ENCODE results near the gene RAB31. TPM values are rescaled to one million over a fixed set of nuclear protein-coding genes. Genes with fewer than 3 reads are reported as not detected.

RAB31 gene
- polyA plus RNA-seq, 1 donor (not counting 4 experiments of a cell fraction or from before 2014, with no cell fraction given), result 47.0 TPM

GRCh38 chr18:9726175-9726574 lies 18.1 kb downstream of the RAB31 start:
- no peak overlapping the region for H2AFZ ChIP-seq (ENCODE audit: control insufficient read depth, low read length)
- dilution Hi-C loops (cut with MboI; ENCODE audit: extremely low pct_ligation_motif_present, low sequenced_read_pairs), result no loop called here
- H3K4me3 ChIP-seq (ENCODE audit: control insufficient read depth in 2 of 3, extremely low read depth in 1 of 3, insufficient read depth in 2 of 3, low read depth in 1 of 3, low read length in 3 of 3), result no peak overlapping the region
- H3K4me1 ChIP-seq (ENCODE audit: control insufficient read depth, extremely low read depth, insufficient read depth, low read length), result peaks cover 14% of the 10 kb centered on the region
- peaks cover 0 to 5% of the 10 kb centered on the region in 2 experiments for H3K36me3 ChIP-seq (ENCODE audit: control insufficient read depth in 2 of 2, extremely low read depth in 1 of 2, insufficient read depth in 2 of 2, low read length in 2 of 2)
- H3K9me1 ChIP-seq (ENCODE audit: control insufficient read depth, extremely low read depth, insufficient read depth, low read length), result no peaks in the 10 kb centered on the region
- DNase-seq (ENCODE audit: low read depth, low spot score), result no peak
- no peaks in the 10 kb centered on the region for H3K9me3 ChIP-seq (ENCODE audit: control insufficient read depth, low read depth, low read length)
- H3K27ac ChIP-seq (ENCODE audit: control insufficient read depth, insufficient read depth, low read length), result no peak overlapping the region
- no peak for FAIRE-seq
- H3K79me2 ChIP-seq (ENCODE audit: control insufficient read depth, insufficient read depth, low read length), result peaks cover 21% of the 10 kb centered on the region
- TF ChIP-seq CTCF (optimal IDR thresholded peaks at IDR 0.05 in 1 of 3, IDR thresholded peaks at IDR 0.05 in 1 of 3, conservative IDR thresholded peaks at IDR 0.05 in 1 of 3; ENCODE audit: extremely low read depth in 1 of 3, insufficient read depth in 2 of 3, low read length in 3 of 3), result no peak
- no peak overlapping the region for H3K9ac ChIP-seq (ENCODE audit: control insufficient read depth, extremely low read depth, insufficient read depth, low read length)
- no peak overlapping the region for H3K4me2 ChIP-seq (ENCODE audit: control insufficient read depth, extremely low read depth, insufficient read depth, low read depth, low read length)
- H3K27me3 ChIP-seq (ENCODE audit: control insufficient read depth, extremely low read depth, insufficient read depth, low read length), result no peaks in the 10 kb centered on the region
- no peaks in the 10 kb centered on the region for H4K20me1 ChIP-seq (ENCODE audit: control insufficient read depth, extremely low read depth, insufficient read depth, low read length)

GRCh38 chr18:9726936-9727335 lies 18.8 kb downstream of the RAB31 start:
- FAIRE-seq (no peak), DNase-seq (ENCODE audit: low read depth, low spot score) (no peak)
- TF ChIP-seq EZH2 (IDR thresholded peaks at IDR 0.05; ENCODE audit: low read length) (no peak), CTCF (optimal IDR thresholded peaks at IDR 0.05 in 1 of 3, IDR thresholded peaks at IDR 0.05 in 1 of 3, conservative IDR thresholded peaks at IDR 0.05 in 1 of 3; ENCODE audit: extremely low read depth in 1 of 3, insufficient read depth in 2 of 3, low read length in 3 of 3) (no peak)
- Histone ChIP-seq H3K9me3 (ENCODE audit: control insufficient read depth, low read depth, low read length) (no peaks in the 10 kb centered on the region), H3K27me3 (ENCODE audit: control insufficient read depth, extremely low read depth, insufficient read depth, low read length) (no peaks in the 10 kb centered on the region), H3K36me3 (ENCODE audit: control insufficient read depth in 2 of 2, extremely low read depth in 1 of 2, insufficient read depth in 2 of 2, low read length in 2 of 2) (peaks cover under 1 to 5% of the 10 kb centered on the region in 2 experiments), H3K4me3 (ENCODE audit: control insufficient read depth in 2 of 3, extremely low read depth in 1 of 3, insufficient read depth in 2 of 3, low read depth in 1 of 3, low read length in 3 of 3) (no peak overlapping the region), H2AFZ (ENCODE audit: control insufficient read depth, low read length) (no peak overlapping the region), H3K9ac (ENCODE audit: control insufficient read depth, extremely low read depth, insufficient read depth, low read length) (no peak overlapping the region), H3K27ac (ENCODE audit: control insufficient read depth, insufficient read depth, low read length) (no peak overlapping the region), H4K20me1 (ENCODE audit: control insufficient read depth, extremely low read depth, insufficient read depth, low read length) (no peaks in the 10 kb centered on the region), H3K9me1 (ENCODE audit: control insufficient read depth, extremely low read depth, insufficient read depth, low read length) (no peaks in the 10 kb centered on the region), H3K4me1 (ENCODE audit: control insufficient read depth, extremely low read depth, insufficient read depth, low read length) (peaks cover 15% of the 10 kb centered on the region), H3K79me2 (ENCODE audit: control insufficient read depth, insufficient read depth, low read length) (peaks cover 18% of the 10 kb centered on the region), H3K4me2 (ENCODE audit: control insufficient read depth, extremely low read depth, insufficient read depth, low read depth, low read length) (no peak overlapping the region)
- dilution Hi-C loops (cut with MboI; ENCODE audit: extremely low pct_ligation_motif_present, low sequenced_read_pairs), result no loop called here

All from keratinocyte (primary cell).